Activated T-helper 17 cell treated with anti-CD3 and anti-CD28 coated beads, Interleukin-2, amount 50 U/mL, for 72 hours (primary cell): Measurements from ENCODE around the gene FAM24B. TPM values are rescaled to one million over a fixed set of nuclear protein-coding genes. Genes with fewer than 3 reads are reported as not detected.

Experiments used
- ATAC-seq: fragments of 150-1000 bp; cut with Tn5 transposase; replicated peaks from 2 replicates; pipeline ENCODE4 v1.10.0; 2021; ENCODE audit warnings: mild to moderate bottlenecking, moderate library complexity
- H3K27ac Mint-ChIP-seq: one replicate; pipeline ENCODE4 v1.8.0; 2022; ENCODE audit warnings: mixed read lengths
- H3K27me3 Mint-ChIP-seq: one replicate; pipeline ENCODE4 v1.8.0; 2022; ENCODE audit warnings: mixed read lengths
- H3K36me3 Mint-ChIP-seq: one replicate; pipeline ENCODE4 v1.8.0; 2022; ENCODE audit warnings: low read depth, mild to moderate bottlenecking, mixed read lengths
- H3K4me1 Mint-ChIP-seq: one replicate; pipeline ENCODE4 v1.8.0; 2022; ENCODE audit warnings: mixed read lengths
- H3K4me3 Mint-ChIP-seq: one replicate; pipeline ENCODE4 v1.8.0; 2022; ENCODE audit warnings: mild to moderate bottlenecking, mixed read lengths
- H3K9me3 Mint-ChIP-seq: one replicate; pipeline ENCODE4 v1.8.0; 2022; ENCODE audit warnings: mixed read lengths
- total RNA-seq, 2 donors: library from RNA; stranded (reverse); gene quantifications; one replicate each; pipeline ENCODE4 v1.2.3, GENCODE V29; 2022

FAM24B gene
- total RNA-seq, 2 donors from 2014 or later: 10.1 to 14.8 TPM

- ATAC-seq: no peak
- H3K36me3 Mint-ChIP-seq: peaks cover 92% of the 10 kb centered on the region
Measured at GRCh38 chr10:122849900-122850605, 29.3 kb downstream of the FAM24B start.

GRCh38 chr10:122849090-122849489 is 30.3 kb downstream of the FAM24B start:
- H3K27me3 Mint-ChIP-seq: no peaks in the 10 kb centered on the region
- peaks cover 8% of the 10 kb centered on the region for H3K9me3 Mint-ChIP-seq
- no peak for ATAC-seq
- H3K36me3 Mint-ChIP-seq: peaks cover 92% of the 10 kb centered on the region
- H3K4me1 Mint-ChIP-seq: peaks cover 11% of the 10 kb centered on the region
- no peak overlapping the region for H3K4me3 Mint-ChIP-seq
- no peak overlapping the region for H3K27ac Mint-ChIP-seq

More at GRCh38 chr10:122849900-122850605, 29.3 kb downstream of the FAM24B start:
- peaks cover 11% of the 10 kb centered on the region for H3K4me1 Mint-ChIP-seq
- H3K27me3 Mint-ChIP-seq: no peaks in the 10 kb centered on the region
- no peak overlapping the region for H3K27ac Mint-ChIP-seq
- H3K9me3 Mint-ChIP-seq: peaks cover 8% of the 10 kb centered on the region
- H3K4me3 Mint-ChIP-seq: no peak overlapping the region

GRCh38 chr10:122847782-122848604 is 31.4 kb downstream of the FAM24B start:
- no peak for ATAC-seq
- Mint-ChIP-seq H3K9me3 (peaks cover 8% of the 10 kb centered on the region), H3K27ac (no peak overlapping the region)

GRCh38 chr10:122845783-122846332 is 33.5 kb downstream of the FAM24B start, which contains the start of gene CUZD1:
Gene CUZD1, minus strand, starts transcription at chr10:122845857. Its CDS starts 14 bp downstream, at chr10:122845843.
- Mint-ChIP-seq H3K9me3 (peaks cover 8% of the 10 kb centered on the region), H3K27ac (no peak within 1 kb of the TSS), H3K4me3 (no peak within 1 kb of the TSS), H3K4me1 (peaks cover 6% of the 10 kb centered on the region), H3K36me3 (peaks cover 64% of the 10 kb centered on the region), H3K27me3 (no peaks in the 10 kb centered on the region)
- no peak for ATAC-seq

More at GRCh38 chr10:122847782-122848604, 31.4 kb downstream of the FAM24B start:
- Mint-ChIP-seq H3K4me3 (no peak overlapping the region), H3K27me3 (no peaks in the 10 kb centered on the region), H3K4me1 (peaks cover 6% of the 10 kb centered on the region), H3K36me3 (peaks cover 82% of the 10 kb centered on the region)

GRCh38 chr10:122844146-122844545 is 35.2 kb downstream of the FAM24B start:
- H3K4me1 Mint-ChIP-seq: peaks cover 6% of the 10 kb centered on the region
- H3K27me3 Mint-ChIP-seq: no peaks in the 10 kb centered on the region
- peaks cover 8% of the 10 kb centered on the region for H3K9me3 Mint-ChIP-seq
- peaks cover 57% of the 10 kb centered on the region for H3K36me3 Mint-ChIP-seq
- no peak for ATAC-seq
- no peak overlapping the region for H3K4me3 Mint-ChIP-seq
- H3K27ac Mint-ChIP-seq: no peak overlapping the region

GRCh38 chr10:122841569-122841968 is 37.8 kb downstream of the FAM24B start:
- H3K27me3 Mint-ChIP-seq: no peaks in the 10 kb centered on the region
- no peak overlapping the region for H3K4me3 Mint-ChIP-seq
- ATAC-seq: no peak
- peaks cover 60% of the 10 kb centered on the region for H3K36me3 Mint-ChIP-seq
- peaks cover 7% of the 10 kb centered on the region for H3K9me3 Mint-ChIP-seq
- no peak overlapping the region for H3K27ac Mint-ChIP-seq
- peaks cover 4% of the 10 kb centered on the region for H3K4me1 Mint-ChIP-seq

GRCh38 chr10:122839505-122839904 is 39.9 kb downstream of the FAM24B start:
- Mint-ChIP-seq H3K9me3 (no peaks in the 10 kb centered on the region), H3K4me3 (no peak overlapping the region), H3K27ac (no peak overlapping the region), H3K27me3 (no peaks in the 10 kb centered on the region), H3K36me3 (peaks cover 60% of the 10 kb centered on the region), H3K4me1 (no peaks in the 10 kb centered on the region)
- ATAC-seq: no peak

- H3K36me3 Mint-ChIP-seq: peaks cover 60% of the 10 kb centered on the region
- no peak overlapping the region for H3K27ac Mint-ChIP-seq
- no peak overlapping the region for H3K4me3 Mint-ChIP-seq
- no peaks in the 10 kb centered on the region for H3K27me3 Mint-ChIP-seq
- no peaks in the 10 kb centered on the region for H3K4me1 Mint-ChIP-seq
- H3K9me3 Mint-ChIP-seq: no peaks in the 10 kb centered on the region
- no peak for ATAC-seq
Measured at GRCh38 chr10:122838880-122839279, 40.5 kb downstream of the FAM24B start.

- ATAC-seq: no peak
Measured at GRCh38 chr10:122835908-122836307, 43.5 kb downstream of the FAM24B start.

GRCh38 chr10:122830965-122831353 is 48.4 kb downstream of the FAM24B start:
- Mint-ChIP-seq H3K9me3 (no peaks in the 10 kb centered on the region), H3K36me3 (peaks cover 51% of the 10 kb centered on the region), H3K4me1 (no peaks in the 10 kb centered on the region), H3K4me3 (no peak overlapping the region), H3K27ac (no peak overlapping the region), H3K27me3 (no peaks in the 10 kb centered on the region)
- no peak for ATAC-seq

More at GRCh38 chr10:122835908-122836307, 43.5 kb downstream of the FAM24B start:
- Mint-ChIP-seq H3K36me3 (peaks cover 88% of the 10 kb centered on the region), H3K27ac (no peak overlapping the region), H3K27me3 (no peaks in the 10 kb centered on the region), H3K4me3 (no peak overlapping the region), H3K9me3 (no peaks in the 10 kb centered on the region), H3K4me1 (no peaks in the 10 kb centered on the region)

- H3K9me3 Mint-ChIP-seq: no peaks in the 10 kb centered on the region
- no peak overlapping the region for H3K27ac Mint-ChIP-seq
- ATAC-seq: no peak
- no peaks in the 10 kb centered on the region for H3K4me1 Mint-ChIP-seq
- no peaks in the 10 kb centered on the region for H3K27me3 Mint-ChIP-seq
- no peak overlapping the region for H3K4me3 Mint-ChIP-seq
- peaks cover 48% of the 10 kb centered on the region for H3K36me3 Mint-ChIP-seq
Measured at GRCh38 chr10:122830273-122830964, 49.0 kb downstream of the FAM24B start.

GRCh38 chr10:122829454-122829853 is 49.9 kb downstream of the FAM24B start:
- H3K9me3 Mint-ChIP-seq: no peaks in the 10 kb centered on the region
- no peak overlapping the region for H3K27ac Mint-ChIP-seq
- H3K4me3 Mint-ChIP-seq: no peak overlapping the region
- H3K4me1 Mint-ChIP-seq: no peaks in the 10 kb centered on the region
- H3K27me3 Mint-ChIP-seq: peaks cover 5% of the 10 kb centered on the region
- ATAC-seq: no peak
- peaks cover 38% of the 10 kb centered on the region for H3K36me3 Mint-ChIP-seq

- peaks cover 11% of the 10 kb centered on the region for H3K27me3 Mint-ChIP-seq
- peaks cover 32% of the 10 kb centered on the region for H3K36me3 Mint-ChIP-seq
- no peak for ATAC-seq
- H3K27ac Mint-ChIP-seq: no peak overlapping the region
- no peaks in the 10 kb centered on the region for H3K4me1 Mint-ChIP-seq
- no peaks in the 10 kb centered on the region for H3K9me3 Mint-ChIP-seq
- no peak overlapping the region for H3K4me3 Mint-ChIP-seq
Measured at GRCh38 chr10:122828716-122829255, 50.6 kb downstream of the FAM24B start.

- H3K9me3 Mint-ChIP-seq: no peaks in the 10 kb centered on the region
- H3K36me3 Mint-ChIP-seq: peaks cover 19% of the 10 kb centered on the region
- peaks cover 16% of the 10 kb centered on the region for H3K27me3 Mint-ChIP-seq
- no peak for ATAC-seq
- no peak overlapping the region for H3K4me3 Mint-ChIP-seq
- H3K4me1 Mint-ChIP-seq: no peaks in the 10 kb centered on the region
- no peak overlapping the region for H3K27ac Mint-ChIP-seq
Measured at GRCh38 chr10:122827302-122827701, 52.1 kb downstream of the FAM24B start.
